ENCODE data around the gene LARP1. TPM values are rescaled to one million over a fixed set of nuclear protein-coding genes. Genes with fewer than 3 reads are reported as not detected.

The LARP1 gene
- total and polyA plus RNA-seq, 10 of the 15 experiments (the other 5 are each of a cell fraction or from before 2014, with no cell fraction given): 22.6 to 227 (median 60.8) TPM

DNA sequence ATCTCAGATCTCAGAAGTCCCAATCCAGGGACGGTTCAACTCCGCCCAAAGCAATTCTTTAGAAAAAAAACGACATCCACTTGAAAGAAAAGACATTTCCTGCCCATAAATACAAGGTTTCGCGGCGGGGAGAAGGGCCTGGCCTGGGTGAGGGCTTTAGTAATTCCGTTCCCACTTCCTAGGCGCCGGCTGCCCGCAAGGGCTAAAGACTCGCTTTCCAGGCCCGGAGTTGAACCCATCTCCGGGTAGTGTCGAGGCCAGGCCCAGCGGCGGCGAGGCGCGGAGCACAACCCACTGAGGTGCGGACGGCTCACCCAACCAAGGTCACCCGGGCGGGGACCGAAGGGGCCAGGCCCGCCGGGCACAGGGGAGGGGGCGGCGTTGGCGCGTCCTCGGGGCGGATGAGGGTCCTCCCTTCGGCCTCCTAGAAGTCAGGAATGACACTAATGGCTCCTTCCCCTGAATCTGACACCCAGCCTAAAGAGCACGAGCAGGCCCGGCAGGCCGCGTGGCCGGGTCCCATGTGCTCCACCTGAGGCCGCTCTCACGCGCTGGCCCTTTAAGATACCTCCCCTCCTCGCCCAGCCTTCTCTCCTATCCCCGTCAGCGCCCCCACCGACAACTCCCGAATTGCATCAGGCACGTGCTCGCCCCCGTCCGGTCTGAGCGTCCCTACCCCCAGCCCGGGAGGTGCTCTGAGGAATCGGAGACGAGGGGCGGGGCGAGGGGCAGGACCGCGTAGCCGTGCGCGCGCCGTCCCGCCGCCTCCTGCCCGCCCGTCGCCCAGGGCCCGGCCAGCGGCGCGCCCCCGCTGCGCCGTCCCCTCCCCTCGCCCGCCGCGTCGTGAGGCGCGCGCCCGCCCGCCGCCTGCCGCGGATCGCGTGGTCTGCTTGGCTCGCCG is 467 bp upstream of the LARP1 start (continued):
- TF ChIP-seq BRCA1 (IDR thresholded peaks at IDR 0.05; ENCODE audit: low read depth, low read length) (no peak), SUPT20H (IDR thresholded peaks at IDR 0.05; ENCODE audit: borderline replicate concordance, control insufficient read depth, low read depth, low read length) (no peak), SIX5 (IDR thresholded peaks at IDR 0.05; ENCODE audit: low read depth, low read length, severe bottlenecking) (no peak), KAT2A (conservative IDR thresholded peaks at IDR 0.05; ENCODE audit: control insufficient read depth, low read depth, low read length) (no peak), NFXL1 (IDR thresholded peaks at IDR 0.05; ENCODE audit: borderline replicate concordance) (no peak), NBN (IDR thresholded peaks at IDR 0.05) (peak; percentile 90)
- TF ChIP-seq, protein P1, sequence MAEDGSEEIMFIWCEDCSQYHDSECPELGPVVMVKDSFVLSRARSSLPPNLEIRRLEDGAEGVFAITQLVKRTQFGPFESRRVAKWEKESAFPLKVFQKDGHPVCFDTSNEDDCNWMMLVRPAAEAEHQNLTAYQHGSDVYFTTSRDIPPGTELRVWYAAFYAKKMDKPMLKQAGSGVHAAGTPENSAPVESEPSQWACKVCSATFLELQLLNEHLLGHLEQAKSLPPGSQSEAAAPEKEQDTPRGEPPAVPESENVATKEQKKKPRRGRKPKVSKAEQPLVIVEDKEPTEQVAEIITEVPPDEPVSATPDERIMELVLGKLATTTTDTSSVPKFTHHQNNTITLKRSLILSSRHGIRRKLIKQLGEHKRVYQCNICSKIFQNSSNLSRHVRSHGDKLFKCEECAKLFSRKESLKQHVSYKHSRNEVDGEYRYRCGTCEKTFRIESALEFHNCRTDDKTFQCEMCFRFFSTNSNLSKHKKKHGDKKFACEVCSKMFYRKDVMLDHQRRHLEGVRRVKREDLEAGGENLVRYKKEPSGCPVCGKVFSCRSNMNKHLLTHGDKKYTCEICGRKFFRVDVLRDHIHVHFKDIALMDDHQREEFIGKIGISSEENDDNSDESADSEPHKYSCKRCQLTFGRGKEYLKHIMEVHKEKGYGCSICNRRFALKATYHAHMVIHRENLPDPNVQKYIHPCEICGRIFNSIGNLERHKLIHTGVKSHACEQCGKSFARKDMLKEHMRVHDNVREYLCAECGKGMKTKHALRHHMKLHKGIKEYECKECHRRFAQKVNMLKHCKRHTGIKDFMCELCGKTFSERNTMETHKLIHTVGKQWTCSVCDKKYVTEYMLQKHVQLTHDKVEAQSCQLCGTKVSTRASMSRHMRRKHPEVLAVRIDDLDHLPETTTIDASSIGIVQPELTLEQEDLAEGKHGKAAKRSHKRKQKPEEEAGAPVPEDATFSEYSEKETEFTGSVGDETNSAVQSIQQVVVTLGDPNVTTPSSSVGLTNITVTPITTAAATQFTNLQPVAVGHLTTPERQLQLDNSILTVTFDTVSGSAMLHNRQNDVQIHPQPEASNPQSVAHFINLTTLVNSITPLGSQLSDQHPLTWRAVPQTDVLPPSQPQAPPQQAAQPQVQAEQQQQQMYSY (CRISPR knock-in tag; IDR thresholded peaks at IDR 0.05): no peak
- TF ChIP-seq, protein P2, sequence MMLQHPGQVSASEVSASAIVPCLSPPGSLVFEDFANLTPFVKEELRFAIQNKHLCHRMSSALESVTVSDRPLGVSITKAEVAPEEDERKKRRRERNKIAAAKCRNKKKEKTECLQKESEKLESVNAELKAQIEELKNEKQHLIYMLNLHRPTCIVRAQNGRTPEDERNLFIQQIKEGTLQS (IDR thresholded peaks at IDR 0.05; ENCODE audit: borderline replicate concordance, extremely low read depth, low read depth, low read length): peak; percentile 12; the same call in 1 of the 2 replicates
- TF ChIP-seq, protein P3, sequence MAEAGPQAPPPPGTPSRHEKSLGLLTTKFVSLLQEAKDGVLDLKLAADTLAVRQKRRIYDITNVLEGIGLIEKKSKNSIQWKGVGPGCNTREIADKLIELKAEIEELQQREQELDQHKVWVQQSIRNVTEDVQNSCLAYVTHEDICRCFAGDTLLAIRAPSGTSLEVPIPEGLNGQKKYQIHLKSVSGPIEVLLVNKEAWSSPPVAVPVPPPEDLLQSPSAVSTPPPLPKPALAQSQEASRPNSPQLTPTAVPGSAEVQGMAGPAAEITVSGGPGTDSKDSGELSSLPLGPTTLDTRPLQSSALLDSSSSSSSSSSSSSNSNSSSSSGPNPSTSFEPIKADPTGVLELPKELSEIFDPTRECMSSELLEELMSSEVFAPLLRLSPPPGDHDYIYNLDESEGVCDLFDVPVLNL (IDR thresholded peaks at IDR 0.05; ENCODE audit: low read depth, low read length): 0 out of 2 replicates have a peak, but pooled peaks have one; percentile 11
- TF ChIP-seq, protein P4, sequence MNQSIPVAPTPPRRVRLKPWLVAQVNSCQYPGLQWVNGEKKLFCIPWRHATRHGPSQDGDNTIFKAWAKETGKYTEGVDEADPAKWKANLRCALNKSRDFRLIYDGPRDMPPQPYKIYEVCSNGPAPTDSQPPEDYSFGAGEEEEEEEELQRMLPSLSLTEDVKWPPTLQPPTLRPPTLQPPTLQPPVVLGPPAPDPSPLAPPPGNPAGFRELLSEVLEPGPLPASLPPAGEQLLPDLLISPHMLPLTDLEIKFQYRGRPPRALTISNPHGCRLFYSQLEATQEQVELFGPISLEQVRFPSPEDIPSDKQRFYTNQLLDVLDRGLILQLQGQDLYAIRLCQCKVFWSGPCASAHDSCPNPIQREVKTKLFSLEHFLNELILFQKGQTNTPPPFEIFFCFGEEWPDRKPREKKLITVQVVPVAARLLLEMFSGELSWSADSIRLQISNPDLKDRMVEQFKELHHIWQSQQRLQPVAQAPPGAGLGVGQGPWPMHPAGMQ (IDR thresholded peaks at IDR 0.05; ENCODE audit: borderline replicate concordance): no peak
- TF ChIP-seq, protein P5, sequence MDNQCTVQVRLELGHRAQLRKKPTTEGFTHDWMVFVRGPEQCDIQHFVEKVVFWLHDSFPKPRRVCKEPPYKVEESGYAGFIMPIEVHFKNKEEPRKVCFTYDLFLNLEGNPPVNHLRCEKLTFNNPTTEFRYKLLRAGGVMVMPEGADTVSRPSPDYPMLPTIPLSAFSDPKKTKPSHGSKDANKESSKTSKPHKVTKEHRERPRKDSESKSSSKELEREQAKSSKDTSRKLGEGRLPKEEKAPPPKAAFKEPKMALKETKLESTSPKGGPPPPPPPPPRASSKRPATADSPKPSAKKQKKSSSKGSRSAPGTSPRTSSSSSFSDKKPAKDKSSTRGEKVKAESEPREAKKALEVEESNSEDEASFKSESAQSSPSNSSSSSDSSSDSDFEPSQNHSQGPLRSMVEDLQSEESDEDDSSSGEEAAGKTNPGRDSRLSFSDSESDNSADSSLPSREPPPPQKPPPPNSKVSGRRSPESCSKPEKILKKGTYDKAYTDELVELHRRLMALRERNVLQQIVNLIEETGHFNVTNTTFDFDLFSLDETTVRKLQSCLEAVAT (IDR thresholded peaks at IDR 0.05): peak; percentile 47; the same call in 1 of the 2 replicates

Data from GM12878 (cell line).